ENCODE measurements around the gene PSMA5.

GRCh38 chr1:109350655-109351054, 75.6 kb downstream of the PSMA5 start:
- TF ChIP-seq YY1 (IDR thresholded peaks at IDR 0.05; ENCODE audit: low read depth) (no peak), RAD21 (IDR thresholded peaks at IDR 0.05; ENCODE audit: low read depth) (no peak), CEBPB (IDR thresholded peaks at IDR 0.05) (no peak), TAF1 (IDR thresholded peaks at IDR 0.05; ENCODE audit: low read depth) (no peak), NFIC (IDR thresholded peaks at IDR 0.05) (no peak), EP300 (IDR thresholded peaks at IDR 0.05; ENCODE audit: borderline replicate concordance) (no peak), REST (IDR thresholded peaks at IDR 0.05; ENCODE audit: low read depth) (no peak), EGR1 (IDR thresholded peaks at IDR 0.05) (no peak)
- TF ChIP-seq, protein P1, sequence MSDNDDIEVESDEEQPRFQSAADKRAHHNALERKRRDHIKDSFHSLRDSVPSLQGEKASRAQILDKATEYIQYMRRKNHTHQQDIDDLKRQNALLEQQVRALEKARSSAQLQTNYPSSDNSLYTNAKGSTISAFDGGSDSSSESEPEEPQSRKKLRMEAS (IDR thresholded peaks at IDR 0.05) = no peak
